GM12878 (cell line): ENCODE data around the gene HERPUD1. TPM values are rescaled to one million over a fixed set of nuclear protein-coding genes. Genes with fewer than 3 reads are reported as not detected.
A peak's percentile ranks its signal among the peaks of the same experiment; 100 is the strongest.

Experiments
- ATAC-seq: fragments of 200-7000 bp; cut with Tn5 transposase; 3 replicates; pipeline ENCODE4 v1.9.1; 2020; ENCODE audit warnings: mild to moderate bottlenecking, moderate library complexity
- BruUV-seq: library from RNA; stranded (reverse); fragments of 400-500 nt; replicated peaks from 2 replicates; lab custom pipeline; 2021; lab: Mats Ljungman, UMichigan
- CTCF ChIA-PET: fragments of 300-600 bp; sonication (Branson Sonifier 250); formaldehyde crosslinking; extraction: SDS; loops from one replicate; lab custom pipeline; 2021; ENCODE audit warnings: inconsistent platforms; lab: Yijun Ruan, JAX
- POLR2A ChIA-PET: fragments of 350-600 bp; formaldehyde crosslinking; extraction: SDS; loops from one replicate; lab custom pipeline; 2021; ENCODE audit warnings: inconsistent platforms; lab: Charles Lee
- RAD21 ChIA-PET: fragments of 300-600 bp; sonication (Branson Sonifier 250); formaldehyde crosslinking; loops from one replicate; lab custom pipeline; 2023; ENCODE audit warnings: antibody characterized with exemption; ENCODE audit not compliant: unreplicated experiment; lab: Charles Lee
- SMC1A ChIA-PET: fragments of 300-600 bp; sonication (Branson Sonifier 250); formaldehyde crosslinking; loops from one replicate; lab custom pipeline; 2023; ENCODE audit not compliant: unreplicated experiment, uncharacterized antibody; lab: Charles Lee
- DNase-seq: peaks from one replicate; pipeline ENCODE4 v3.0.0-alpha.2; 2011; ENCODE audit warnings: low read depth, low spot score
- FAIRE-seq: peaks from 3 replicates; lab custom pipeline; 2011; peaks lifted over from hg19 to GRCh38; lab: Jason Lieb, UNC
- H2AFZ ChIP-seq: 2 replicates; pipeline ENCODE4 v1.6.0; 2011; ENCODE audit warnings: low read depth, low read length, control low read depth; ENCODE audit not compliant: control insufficient read depth
- H3K27ac ChIP-seq: 2 replicates; pipeline ENCODE4 v1.5.1; 2011; ENCODE audit warnings: control low read depth; ENCODE audit not compliant: control insufficient read depth, insufficient read depth
- H3K27me3 ChIP-seq, 2 experiments: replicated peaks in 1 of 2; 2 replicates each; pipeline versions ENCODE4 v1.6.0 to v1.6.1; 2011; ENCODE audit warnings: low read length in 1 of 2; ENCODE audit not compliant: control insufficient read depth in 2 of 2, insufficient read depth in 2 of 2
- H3K36me3 ChIP-seq, 2 experiments: 2 replicates each; pipeline ENCODE4 v1.5.1; 2011; ENCODE audit warnings: low read length in 1 of 2; ENCODE audit not compliant: control insufficient read depth in 2 of 2, insufficient read depth in 2 of 2
- H3K4me1 ChIP-seq: 2 replicates; pipeline ENCODE4 v1.6.1; 2011; ENCODE audit warnings: mild to moderate bottlenecking, low read length, moderate library complexity, mixed read lengths; ENCODE audit not compliant: control insufficient read depth, insufficient read depth
- H3K4me2 ChIP-seq: 2 replicates; pipeline ENCODE4 v1.6.0; 2011; ENCODE audit warnings: control low read depth; ENCODE audit not compliant: control insufficient read depth, insufficient read depth
- H3K4me3 ChIP-seq: fragments of 200-600 bp; sonication (generic); 2 replicates; pipeline ENCODE4 v1.5.1; 2016
- H3K79me2 ChIP-seq: 2 replicates; pipeline ENCODE4 v1.6.0; 2011; ENCODE audit warnings: low read length; ENCODE audit not compliant: control insufficient read depth, insufficient read depth
- H3K9ac ChIP-seq: 2 replicates; pipeline ENCODE4 v1.8.0; 2011; ENCODE audit warnings: low read length, control low read depth, mixed read lengths; ENCODE audit not compliant: control insufficient read depth, insufficient read depth
- H3K9me3 ChIP-seq: replicated peaks from 3 replicates; pipeline ENCODE4 v1.5.1; 2011; ENCODE audit warnings: mild to moderate bottlenecking, low read length; ENCODE audit not compliant: control insufficient read depth, insufficient read depth
- H4K20me1 ChIP-seq: 2 replicates; pipeline ENCODE4 v1.6.0; 2011; ENCODE audit not compliant: control insufficient read depth, insufficient read depth
- BCLAF1 ChIP-seq: fragments of 450-650 bp; IDR thresholded peaks from 2 replicates; pipeline ENCODE4 v1.6.1; 2017; ENCODE audit warnings: antibody characterized with exemption, mild to moderate bottlenecking, moderate library complexity
- BMI1 ChIP-seq: fragments of 450-650 bp; IDR thresholded peaks from 2 replicates; pipeline ENCODE4 v1.6.1; 2016; ENCODE audit warnings: mild to moderate bottlenecking, moderate library complexity, borderline replicate concordance
- CEBPZ ChIP-seq: fragments of 150-350 bp; IDR thresholded peaks from 2 replicates; pipeline ENCODE4 v1.6.1; 2016; ENCODE audit warnings: low read depth, low read length
- CHD1 ChIP-seq: IDR thresholded peaks from 2 replicates; pipeline ENCODE4 v1.6.1; 2012; ENCODE audit warnings: low read depth, low read length, improper control_type of control experiment
- EP300 ChIP-seq, 2 experiments: fragments of 150-350 bp in 1 of 2; IDR thresholded peaks; 2 replicates each; pipeline ENCODE4 v1.6.1; 2011 to 2012; ENCODE audit warnings: low read depth in 2 of 2, low read length in 2 of 2, borderline replicate concordance in 1 of 2, improper control_type of control experiment in 1 of 2, inconsistent platforms in 1 of 2; ENCODE audit not compliant: control insufficient read depth in 1 of 2
- HDAC2 ChIP-seq: fragments of 200-600 bp; sonication (generic); IDR thresholded peaks from 2 replicates; pipeline ENCODE4 v1.6.1; 2017
- NFYB ChIP-seq: IDR thresholded peaks from 2 replicates; pipeline ENCODE4 v1.6.1; 2011; ENCODE audit warnings: low read depth, mild to moderate bottlenecking, low read length, improper control_type of control experiment, moderate library complexity; ENCODE audit not compliant: insufficient read depth
- RAD21 ChIP-seq: IDR thresholded peaks from 2 replicates; pipeline ENCODE4 v1.6.1; 2011; ENCODE audit warnings: mild to moderate bottlenecking, low read depth, low read length, moderate library complexity; ENCODE audit not compliant: insufficient read depth
- SMAD1 ChIP-seq: fragments of 450-650 bp; IDR thresholded peaks from 2 replicates; pipeline ENCODE4 v1.6.1; 2018; ENCODE audit warnings: mild to moderate bottlenecking, low read depth; ENCODE audit not compliant: partially characterized antibody
- SPI1 ChIP-seq: IDR thresholded peaks from 2 replicates; pipeline ENCODE4 v1.6.1; 2011; ENCODE audit warnings: low read depth, mild to moderate bottlenecking, low read length, moderate library complexity, borderline replicate concordance; ENCODE audit not compliant: insufficient read depth
- ZBED1 ChIP-seq: IDR thresholded peaks from 2 replicates; pipeline ENCODE4 v1.6.1; 2016; ENCODE audit warnings: borderline replicate concordance
- ZNF622 ChIP-seq: fragments of 450-650 bp; IDR thresholded peaks from 2 replicates; pipeline ENCODE4 v1.6.1; 2017; ENCODE audit warnings: mild to moderate bottlenecking, inconsistent platforms
- ZSCAN29 ChIP-seq: fragments of 450-650 bp; IDR thresholded peaks from 2 replicates; pipeline ENCODE4 v1.6.1; 2017; ENCODE audit warnings: mild to moderate bottlenecking, moderate library complexity
- WGBS: methylation state at CpG from one replicate; pipeline ENCODE4 v1.1.6; 2016; ENCODE audit warnings: low lambda C conversion rate; ENCODE audit not compliant: insufficient replicate concordance, insufficient coverage; ENCODE audit errors: missing lambda C conversion rate; 5-methylcytosine and 5-hydroxymethylcytosine counted together
- in situ Hi-C: fragments of 300-500 bp; cut with MboI; formaldehyde crosslinking; loops from 9 replicates; pipeline ENCODE4 v1.14.3; 2018; ENCODE audit warnings: mixed read lengths
- intact Hi-C: fragments of 100-400 bp; cut with micrococcal nuclease; formaldehyde crosslinking; loops from one replicate; pipeline ENCODE4 v1.14.2; 2022; ENCODE audit not compliant: unreplicated experiment
- polyA plus RNA-seq, 11 experiments: library from polyadenylated mRNA; depleted of rRNA in 4 of 11; unstranded in 6 of 11; stranded (reverse) in 5 of 11; fragments of >200 nt; fragmentation: Nextera tagmentation in 4 of 11; fragmentation: Illumina TruSeq in 1 of 11; extraction: Ambion mirVana in 4 of 11; extraction: Trizol in 1 of 11; gene quantifications; 1 replicate in 1 of 11; 2 replicates in 10 of 11; pipeline versions ENCODE4 v1.2.1 to v1.2.3, GENCODE V29; 2011 to 2016; ENCODE audit warnings: inconsistent platforms in 2 of 11, missing spikeins in 2 of 11, low read depth in 1 of 11
- total RNA-seq, 4 experiments: library from RNA; depleted of rRNA in 3 of 4; stranded (reverse); fragments of >200 nt in 3 of 4; fragmentation: Illumina TruSeq in 1 of 4; extraction: Trizol in 1 of 4; gene quantifications; 2 replicates each; pipeline versions ENCODE4 v1.2.1 to v1.2.3, GENCODE V29; 2013 to 2021
- TF ChIP-seq, protein P1 (sequence below): fragments of 450-650 bp; IDR thresholded peaks from 2 replicates; pipeline ENCODE4 v1.6.1; 2016; ENCODE audit warnings: mild to moderate bottlenecking

The HERPUD1 gene
- total and polyA plus RNA-seq, 10 of the 15 experiments (the other 5 are each of a cell fraction or from before 2014, with no cell fraction given): 32.6 to 212 (median 122) TPM

DNA sequence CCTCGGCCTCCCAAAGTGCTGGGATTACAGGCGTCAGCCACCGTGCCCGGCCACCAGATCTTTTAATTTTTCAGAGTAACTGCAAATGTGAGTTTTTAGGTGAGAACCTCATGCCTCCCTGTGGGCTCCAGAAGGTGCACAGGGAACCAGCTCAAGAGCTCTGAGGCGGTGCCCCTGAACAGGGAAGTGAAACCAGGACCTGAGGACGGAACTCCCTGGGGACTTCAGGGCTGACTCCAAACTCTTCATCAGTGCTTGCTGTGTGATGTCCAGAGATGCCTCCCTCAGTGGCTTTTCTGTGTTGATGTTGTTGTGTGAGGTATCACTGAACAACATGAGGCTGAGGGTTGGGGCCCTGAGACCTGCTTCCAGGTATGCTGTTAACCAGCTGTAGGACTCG is 43.1 kb upstream of the HERPUD1 start (continued):
- TF ChIP-seq SPI1 (peak; percentile 98), SMAD1 (no peak), ZNF622 (no peak), BMI1 (no peak)

- H3K27me3 ChIP-seq: no peaks in the 10 kb centered on the region
- intact Hi-C loops (loop anchor here (2.0 kb wide), 3 partner anchors 18 to 42 kb away; no protein-coding TSS in a partner anchor), in situ Hi-C loops (no loop called here)
- no peak overlapping the region for H2AFZ ChIP-seq
- FAIRE-seq: no peak
- peaks cover 8% of the 10 kb centered on the region for H3K4me1 ChIP-seq
- no TSS peak for BruUV-seq
- ChIA-PET RAD21 (interaction anchor here (0.6 to 1.9 kb wide), 11 partner anchors 14 to 488 kb away, joined by 3 to 10 read pairs (median 4); no protein-coding TSS in a partner anchor), POLR2A (interaction anchor here (0.9 to 2.0 kb wide), 3 partner anchors 8 to 45 kb away, joined by 4 to 14 read pairs (median 7); no protein-coding TSS in a partner anchor), SMC1A (interaction anchor here (0.6 to 2.7 kb wide), 9 partner anchors 20 to 1731 kb away, joined by 4 to 26 read pairs (median 6); no protein-coding TSS in a partner anchor), CTCF (interaction anchor here (0.9 to 2.8 kb wide), 7 partner anchors 14 to 63 kb away, joined by 3 to 18 read pairs (median 4); no protein-coding TSS in a partner anchor)
- no peaks in the 10 kb centered on the region for H3K79me2 ChIP-seq
- ATAC-seq: peak; percentile 63
- H3K36me3 ChIP-seq: no peaks in the 10 kb centered on the region
- no peak overlapping the region for H3K9ac ChIP-seq
- 81% methylated on average over 5 of the region's 5 CpGs for WGBS
- H3K27ac ChIP-seq: no peak overlapping the region
- no peaks in the 10 kb centered on the region for H3K9me3 ChIP-seq
- H3K4me2 ChIP-seq: 0 out of 2 replicates have a peak overlapping the region, but pooled peaks have one; percentile 15
- no peaks in the 10 kb centered on the region for H4K20me1 ChIP-seq
- no peak for DNase-seq
- H3K4me3 ChIP-seq: no peak overlapping the region
- TF ChIP-seq EP300 (IDR thresholded peaks at IDR 0.05; ENCODE audit: borderline replicate concordance in 1 of 2, control insufficient read depth in 1 of 2, low read depth in 2 of 2, low read length in 2 of 2): no peak
- no peak for TF ChIP-seq ZBED1
- TF ChIP-seq HDAC2: no peak
- TF ChIP-seq SPI1: no peak
- TF ChIP-seq RAD21: no peak
- TF ChIP-seq, protein P1, sequence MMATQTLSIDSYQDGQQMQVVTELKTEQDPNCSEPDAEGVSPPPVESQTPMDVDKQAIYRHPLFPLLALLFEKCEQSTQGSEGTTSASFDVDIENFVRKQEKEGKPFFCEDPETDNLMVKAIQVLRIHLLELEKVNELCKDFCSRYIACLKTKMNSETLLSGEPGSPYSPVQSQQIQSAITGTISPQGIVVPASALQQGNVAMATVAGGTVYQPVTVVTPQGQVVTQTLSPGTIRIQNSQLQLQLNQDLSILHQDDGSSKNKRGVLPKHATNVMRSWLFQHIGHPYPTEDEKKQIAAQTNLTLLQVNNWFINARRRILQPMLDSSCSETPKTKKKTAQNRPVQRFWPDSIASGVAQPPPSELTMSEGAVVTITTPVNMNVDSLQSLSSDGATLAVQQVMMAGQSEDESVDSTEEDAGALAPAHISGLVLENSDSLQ: peak; percentile 86
- TF ChIP-seq CHD1: no peak
- TF ChIP-seq NFYB: peak; percentile 41; the same call in 1 of the 2 replicates
- no peak for TF ChIP-seq ZSCAN29
- no peak for TF ChIP-seq CEBPZ
- TF ChIP-seq BCLAF1: no peak
Observed at GRCh38 chr16:56889206-56889605, 42.7 kb upstream of the HERPUD1 start.
